HL-60 (cell line): Measurements from ENCODE around the gene ABO.

Source experiments
- POLR2AphosphoS5 ChIP-seq: IDR thresholded peaks from 2 replicates; pipeline ENCODE4 v1.6.1; 2012; ENCODE audit warnings: low read depth
- TF ChIP-seq, protein P1 (sequence below): IDR thresholded peaks from one replicate; pipeline ENCODE4 v1.5.1; 2011; ENCODE audit warnings: low read length, control low read depth, inconsistent platforms; ENCODE audit not compliant: insufficient read depth

DNA sequence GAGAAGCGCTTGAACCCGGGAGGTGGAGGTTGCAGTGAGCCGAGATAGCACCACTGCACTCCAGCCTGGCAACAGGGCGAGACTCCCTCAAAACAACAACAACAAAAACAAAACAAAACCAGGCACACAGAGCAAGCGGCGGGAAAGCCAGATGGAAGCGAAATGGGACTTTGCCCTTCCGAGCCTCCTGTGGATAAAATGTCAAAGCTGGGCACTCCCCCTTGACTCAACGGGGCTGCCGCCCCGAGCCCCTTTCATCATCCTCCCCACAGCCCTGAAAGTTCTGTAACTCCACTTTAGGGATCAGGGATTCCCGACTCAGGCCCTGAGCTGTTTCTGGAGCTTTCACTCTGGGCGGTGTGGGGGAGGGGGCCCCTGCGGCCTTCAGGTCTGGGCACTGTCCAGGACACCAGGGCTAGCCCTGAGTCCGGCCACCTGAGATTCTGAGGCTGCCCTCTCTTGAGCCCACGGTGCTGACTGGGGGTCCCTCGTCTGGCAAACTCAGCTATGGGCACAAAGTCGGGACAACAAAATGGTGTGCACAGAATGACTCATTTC lies 35.4 kb downstream of the ABO start:
- TF ChIP-seq, protein P1, sequence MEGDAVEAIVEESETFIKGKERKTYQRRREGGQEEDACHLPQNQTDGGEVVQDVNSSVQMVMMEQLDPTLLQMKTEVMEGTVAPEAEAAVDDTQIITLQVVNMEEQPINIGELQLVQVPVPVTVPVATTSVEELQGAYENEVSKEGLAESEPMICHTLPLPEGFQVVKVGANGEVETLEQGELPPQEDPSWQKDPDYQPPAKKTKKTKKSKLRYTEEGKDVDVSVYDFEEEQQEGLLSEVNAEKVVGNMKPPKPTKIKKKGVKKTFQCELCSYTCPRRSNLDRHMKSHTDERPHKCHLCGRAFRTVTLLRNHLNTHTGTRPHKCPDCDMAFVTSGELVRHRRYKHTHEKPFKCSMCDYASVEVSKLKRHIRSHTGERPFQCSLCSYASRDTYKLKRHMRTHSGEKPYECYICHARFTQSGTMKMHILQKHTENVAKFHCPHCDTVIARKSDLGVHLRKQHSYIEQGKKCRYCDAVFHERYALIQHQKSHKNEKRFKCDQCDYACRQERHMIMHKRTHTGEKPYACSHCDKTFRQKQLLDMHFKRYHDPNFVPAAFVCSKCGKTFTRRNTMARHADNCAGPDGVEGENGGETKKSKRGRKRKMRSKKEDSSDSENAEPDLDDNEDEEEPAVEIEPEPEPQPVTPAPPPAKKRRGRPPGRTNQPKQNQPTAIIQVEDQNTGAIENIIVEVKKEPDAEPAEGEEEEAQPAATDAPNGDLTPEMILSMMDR, result no peak
- TF ChIP-seq POLR2AphosphoS5, result no peak
